ENCODE data around the gene OR51T1. TPM values are rescaled to one million over a fixed set of nuclear protein-coding genes. Genes with fewer than 3 reads are reported as not detected.
"Not testable (repeated sequence)": the region's sequence is repeated elsewhere in the genome, so short reads cannot be mapped to it uniquely, and the experiment has no call there.

OR51T1 gene, protein sequence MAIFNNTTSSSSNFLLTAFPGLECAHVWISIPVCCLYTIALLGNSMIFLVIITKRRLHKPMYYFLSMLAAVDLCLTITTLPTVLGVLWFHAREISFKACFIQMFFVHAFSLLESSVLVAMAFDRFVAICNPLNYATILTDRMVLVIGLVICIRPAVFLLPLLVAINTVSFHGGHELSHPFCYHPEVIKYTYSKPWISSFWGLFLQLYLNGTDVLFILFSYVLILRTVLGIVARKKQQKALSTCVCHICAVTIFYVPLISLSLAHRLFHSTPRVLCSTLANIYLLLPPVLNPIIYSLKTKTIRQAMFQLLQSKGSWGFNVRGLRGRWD
- total RNA-seq = not detected

GRCh38 chr11:4881860-4882500 is at the start of gene OR51T1:
OR51T1 (plus strand) TSS chr11:4881900; CDS start chr11:4881900, 0 bp downstream.
- Histone ChIP-seq H3K36me3 (no peaks in the 10 kb centered on the region), H3K27me3 (no peaks in the 10 kb centered on the region), H3K27ac (no peak within 1 kb of the TSS), H3K4me1 (no peaks in the 10 kb centered on the region), H3K9me3 (no peaks in the 10 kb centered on the region), H3K4me3 (no peak within 1 kb of the TSS)
- DNase-seq (ENCODE audit: low spot score in 2 of 2) = no peak
- TF ChIP-seq POLR2A (IDR thresholded peaks at IDR 0.05) (no peak), CTCF (IDR thresholded peaks at IDR 0.05) (no peak), POLR2AphosphoS5 (IDR thresholded peaks at IDR 0.05) (no peak), EP300 (IDR thresholded peaks at IDR 0.05) (no peak)
- WGBS = 81% methylated on average over 8 of the region's 8 CpGs

GRCh38 chr11:4839851-4840549 is 41.7 kb upstream of the OR51T1 start:
- H3K36me3 ChIP-seq = no peaks in the 10 kb centered on the region
- H3K4me1 ChIP-seq = no peaks in the 10 kb centered on the region
- no peak overlapping the region for H3K27ac ChIP-seq
- no peaks in the 10 kb centered on the region for H3K27me3 ChIP-seq
- no peaks in the 10 kb centered on the region for H3K9me3 ChIP-seq
- 91% methylated on average over 2 of the region's 2 CpGs for WGBS
- DNase-seq (ENCODE audit: low spot score in 2 of 2) = no peak
- no peak overlapping the region for H3K4me3 ChIP-seq
- TF ChIP-seq POLR2AphosphoS5 (IDR thresholded peaks at IDR 0.05) (no peak), POLR2A (IDR thresholded peaks at IDR 0.05) (no peak), EP300 (IDR thresholded peaks at IDR 0.05) (no peak), CTCF (IDR thresholded peaks at IDR 0.05) (no peak)

GRCh38 chr11:4848908-4849532 is 32.7 kb upstream of the OR51T1 start, which contains the start of gene OR51S1:
OR51S1 (minus strand) TSS chr11:4849208; CDS start chr11:4849208, 0 bp downstream.
- H3K27me3 ChIP-seq = no peaks in the 10 kb centered on the region
- TF ChIP-seq EP300 (IDR thresholded peaks at IDR 0.05) (no peak), CTCF (IDR thresholded peaks at IDR 0.05) (no peak), POLR2A (IDR thresholded peaks at IDR 0.05) (no peak), POLR2AphosphoS5 (IDR thresholded peaks at IDR 0.05) (no peak)
- no peak within 1 kb of the TSS for H3K27ac ChIP-seq
- H3K9me3 ChIP-seq = no peaks in the 10 kb centered on the region
- no peaks in the 10 kb centered on the region for H3K4me1 ChIP-seq
- H3K36me3 ChIP-seq = no peaks in the 10 kb centered on the region
- DNase-seq (ENCODE audit: low spot score in 2 of 2) = no peak
- H3K4me3 ChIP-seq = no peak within 1 kb of the TSS
- WGBS = 74% methylated on average over 9 of the region's 9 CpGs

DNA sequence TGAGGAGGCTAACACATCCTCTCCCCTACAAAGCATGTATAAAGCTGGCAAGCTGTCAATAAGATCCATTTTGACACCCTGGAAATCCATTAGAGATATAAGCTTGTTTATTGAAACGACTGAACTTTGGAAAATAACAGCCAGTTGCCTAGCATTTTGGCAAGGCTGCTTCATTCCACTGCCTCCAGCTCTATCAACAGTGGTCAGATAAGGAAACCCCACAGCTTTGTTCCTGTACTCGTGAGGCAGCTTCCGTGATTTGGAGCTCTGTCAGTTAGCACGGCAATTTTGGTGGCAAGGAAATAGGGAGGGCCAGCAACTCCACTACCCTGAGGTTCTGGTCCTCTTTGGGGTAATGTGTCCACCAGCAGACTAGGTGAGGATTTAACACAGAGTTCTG is 30.7 kb upstream of the OR51T1 start:
- Histone ChIP-seq H3K4me3 (no peak overlapping the region), H3K36me3 (no peaks in the 10 kb centered on the region), H3K27me3 (no peaks in the 10 kb centered on the region), H3K9me3 (no peaks in the 10 kb centered on the region), H3K4me1 (no peaks in the 10 kb centered on the region), H3K27ac (no peak overlapping the region)
- TF ChIP-seq POLR2A (IDR thresholded peaks at IDR 0.05) = no peak
- no peak for TF ChIP-seq POLR2AphosphoS5 (IDR thresholded peaks at IDR 0.05)
- no peak for TF ChIP-seq CTCF (IDR thresholded peaks at IDR 0.05)
- no peak for TF ChIP-seq EP300 (IDR thresholded peaks at IDR 0.05)
- no peak for DNase-seq (ENCODE audit: low spot score in 2 of 2)
- WGBS = 37% methylated on average over 4 of the region's 4 CpGs

- not testable (repeated sequence) for H3K4me1 ChIP-seq; H3K36me3 ChIP-seq; H3K27me3 ChIP-seq; H3K9me3 ChIP-seq; H3K27ac ChIP-seq; H3K4me3 ChIP-seq; DNase-seq (ENCODE audit: low spot score in 2 of 2)
- 92% methylated on average over 7 of the region's 7 CpGs for WGBS
Measured at GRCh38 chr11:4854286-4854685, 27.4 kb upstream of the OR51T1 start.

All from suprapubic skin (tissue), 4 donors.